Measurements from ENCODE around the gene PTPRCAP. TPM values are rescaled to one million over a fixed set of nuclear protein-coding genes. Genes with fewer than 3 reads are reported as not detected.

Gene PTPRCAP
- total RNA-seq (2013; cell fraction: nucleolus; rRNA removed) = 56.0 and 64.3 TPM in 2 replicates
- total RNA-seq (2014; rRNA removed) = 195 and 266 TPM in 2 replicates
- 38.4 and 45.3 TPM in 2 replicates for total RNA-seq (2014; rRNA removed; fragmentation: Illumina TruSeq; extraction: Trizol)
- total RNA-seq (2021) = 197 and 204 TPM in 2 replicates
- polyA plus RNA-seq (2011; ENCODE audit: low read depth) = 102 TPM
- 21.1 and 49.8 TPM in 2 replicates for polyA plus RNA-seq (2011; rRNA removed)
- 123 and 201 TPM in 2 replicates for polyA plus RNA-seq (2011; cell fraction: cytosol; rRNA removed)
- polyA plus RNA-seq (2011; cell fraction: nucleus; rRNA removed) = 92.2 and 109 TPM in 2 replicates
- 177 and 267 TPM in 2 replicates for polyA plus RNA-seq (2012)
- polyA plus RNA-seq (2014; fragmentation: Illumina TruSeq; extraction: Trizol) = 0.70 and 9.3 TPM in 2 replicates
- polyA plus RNA-seq (2014; fragmentation: Nextera tagmentation; extraction: Ambion mirVana) = 1 to 10 TPM; 4.7 to 9.3 TPM
- 257 and 361 TPM in 2 replicates for polyA plus RNA-seq (2014; rRNA removed)
- polyA plus RNA-seq (2016; fragmentation: Nextera tagmentation; extraction: Ambion mirVana) = 100 to 1,000 TPM; 200 to 239 TPM
- 32.3 and 78.7 TPM in 2 replicates for polyA minus RNA-seq (2011; rRNA and poly(A)+ RNA removed)
- polyA minus RNA-seq (2011; cell fraction: cytosol; rRNA and poly(A)+ RNA removed) = 39.3 and 42.1 TPM in 2 replicates
- polyA minus RNA-seq (2011; cell fraction: nucleus; rRNA and poly(A)+ RNA removed) = 47.1 and 83.3 TPM in 2 replicates
- Bru-seq, nascent RNA = percentile 84 among the genes with signal in this experiment
- BruChase-seq, experiment 1, labeled RNA remaining after a 6-hour chase = percentile 73 among the genes with signal in this experiment
- percentile 75 among the genes with signal in this experiment for BruChase-seq, experiment 2, labeled RNA remaining after a 2-hour chase
- long read RNA-seq, experiment 1, transcript PTPRCAP-201 (2 exons, 1,292 nt) = major isoform, 108 of 119 reads
- long read RNA-seq, experiment 1, partial matches to known transcripts = 8 of 119 reads
- long read RNA-seq, experiment 1, other reads (novel, unspliced or antisense) = 3 of 119 reads
- long read RNA-seq, experiment 2, transcript PTPRCAP-201 (2 exons, 1,292 nt) = major isoform, 34 of 37 reads
- long read RNA-seq, experiment 2, partial matches to known transcripts = 3 of 37 reads
- long read RNA-seq, experiment 2, other reads (novel, unspliced or antisense) = 0 of 37 reads

DNA sequence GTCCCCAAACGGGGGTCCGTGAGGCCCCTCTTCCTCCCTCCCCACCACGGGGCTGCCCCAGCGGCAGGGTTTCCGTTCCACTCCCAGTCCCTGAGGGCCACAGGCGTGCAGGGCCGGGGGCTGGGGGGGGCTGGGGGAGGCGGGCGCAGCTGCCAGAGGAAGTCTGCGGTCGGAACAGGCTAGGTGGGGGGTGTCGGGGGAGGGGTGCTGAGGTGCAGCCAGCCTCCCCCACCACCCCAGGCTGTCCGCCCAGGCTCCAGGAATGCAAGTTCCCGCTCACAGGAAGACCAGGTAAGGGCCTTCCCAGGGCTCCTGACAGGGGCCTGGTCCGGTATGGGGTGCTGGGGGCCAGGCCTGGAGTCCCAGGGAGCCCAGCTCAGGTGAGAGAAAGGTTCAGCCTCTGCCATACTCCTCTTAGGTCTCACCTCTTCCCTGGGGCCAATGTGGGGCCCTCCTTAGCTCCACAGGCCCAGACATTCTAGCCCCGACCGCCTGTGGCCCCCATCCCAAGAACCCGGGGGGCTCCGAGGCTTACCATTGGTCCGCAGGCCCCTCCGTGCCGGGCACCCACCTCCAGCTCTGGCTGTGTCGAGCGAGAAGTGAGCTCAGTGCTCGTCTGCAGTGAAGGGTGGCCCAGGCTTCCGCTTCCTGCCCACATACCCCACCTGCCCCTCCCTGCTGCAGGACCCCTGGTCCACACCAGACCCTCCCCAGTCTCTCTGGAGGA, at the start of gene PTPRCAP:
PTPRCAP (minus strand) TSS at position 601 of the 727 bp plus-strand sequence; CDS start at position 538, 63 bp downstream.
- peak; percentile 31 for FAIRE-seq
- TF ChIP-seq SPI1 (IDR thresholded peaks at IDR 0.05; ENCODE audit: borderline replicate concordance, insufficient read depth, low read depth, low read length) (peak; percentile 14; the same call in 1 of the 2 replicates), NBN (IDR thresholded peaks at IDR 0.05) (peak; percentile 45; the same call in 1 of the 2 replicates), HDGF (IDR thresholded peaks at IDR 0.05) (0 out of 2 replicates have a peak, but pooled peaks have one; percentile 23), CHD2 (IDR thresholded peaks at IDR 0.05; ENCODE audit: borderline replicate concordance, low read depth, low read length) (peak; percentile 79), EP300 (IDR thresholded peaks at IDR 0.05; ENCODE audit: borderline replicate concordance in 1 of 2, control insufficient read depth in 1 of 2, low read depth in 2 of 2, low read length in 2 of 2) (peak in 1 of 2 experiments; percentile 3; a peak in 2 of 4 replicates), POU2F2 (IDR thresholded peaks at IDR 0.05; ENCODE audit: borderline replicate concordance, low read depth, low read length) (peak; percentile 66; the same call in 1 of the 3 replicates), NR2F1 (conservative IDR thresholded peaks at IDR 0.05) (peak; percentile 19; the same call in 1 of the 2 replicates), IKZF2 (IDR thresholded peaks at IDR 0.05) (peak; percentile 15 to 31; a peak in 3 of 4 replicates), SMAD5 (IDR thresholded peaks at IDR 0.05; ENCODE audit: low read depth) (peak; percentile 87), GATAD2B (conservative IDR thresholded peaks at IDR 0.05; ENCODE audit: low read depth) (peak; percentile 51; the same call in 1 of the 2 replicates), KDM1A (IDR thresholded peaks at IDR 0.05; ENCODE audit: borderline replicate concordance) (no peak), TARDBP (IDR thresholded peaks at IDR 0.05; ENCODE audit: borderline replicate concordance) (0 out of 2 replicates have a peak, but pooled peaks have one; percentile 46)
- TF ChIP-seq, protein P1, sequence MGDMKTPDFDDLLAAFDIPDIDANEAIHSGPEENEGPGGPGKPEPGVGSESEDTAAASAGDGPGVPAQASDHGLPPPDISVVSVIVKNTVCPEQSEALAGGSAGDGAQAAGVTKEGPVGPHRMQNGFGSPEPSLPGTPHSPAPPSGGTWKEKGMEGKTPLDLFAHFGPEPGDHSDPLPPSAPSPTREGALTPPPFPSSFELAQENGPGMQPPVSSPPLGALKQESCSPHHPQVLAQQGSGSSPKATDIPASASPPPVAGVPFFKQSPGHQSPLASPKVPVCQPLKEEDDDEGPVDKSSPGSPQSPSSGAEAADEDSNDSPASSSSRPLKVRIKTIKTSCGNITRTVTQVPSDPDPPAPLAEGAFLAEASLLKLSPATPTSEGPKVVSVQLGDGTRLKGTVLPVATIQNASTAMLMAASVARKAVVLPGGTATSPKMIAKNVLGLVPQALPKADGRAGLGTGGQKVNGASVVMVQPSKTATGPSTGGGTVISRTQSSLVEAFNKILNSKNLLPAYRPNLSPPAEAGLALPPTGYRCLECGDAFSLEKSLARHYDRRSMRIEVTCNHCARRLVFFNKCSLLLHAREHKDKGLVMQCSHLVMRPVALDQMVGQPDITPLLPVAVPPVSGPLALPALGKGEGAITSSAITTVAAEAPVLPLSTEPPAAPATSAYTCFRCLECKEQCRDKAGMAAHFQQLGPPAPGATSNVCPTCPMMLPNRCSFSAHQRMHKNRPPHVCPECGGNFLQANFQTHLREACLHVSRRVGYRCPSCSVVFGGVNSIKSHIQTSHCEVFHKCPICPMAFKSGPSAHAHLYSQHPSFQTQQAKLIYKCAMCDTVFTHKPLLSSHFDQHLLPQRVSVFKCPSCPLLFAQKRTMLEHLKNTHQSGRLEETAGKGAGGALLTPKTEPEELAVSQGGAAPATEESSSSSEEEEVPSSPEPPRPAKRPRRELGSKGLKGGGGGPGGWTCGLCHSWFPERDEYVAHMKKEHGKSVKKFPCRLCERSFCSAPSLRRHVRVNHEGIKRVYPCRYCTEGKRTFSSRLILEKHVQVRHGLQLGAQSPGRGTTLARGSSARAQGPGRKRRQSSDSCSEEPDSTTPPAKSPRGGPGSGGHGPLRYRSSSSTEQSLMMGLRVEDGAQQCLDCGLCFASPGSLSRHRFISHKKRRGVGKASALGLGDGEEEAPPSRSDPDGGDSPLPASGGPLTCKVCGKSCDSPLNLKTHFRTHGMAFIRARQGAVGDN (IDR thresholded peaks at IDR 0.05) = peak; percentile 58; the same call in 1 of the 2 replicates

More for the DNA sequence above, at the start of gene PTPRCAP:
- no peaks in the 10 kb centered on the region for H3K27me3 ChIP-seq (replicated peaks in 1 of 2; ENCODE audit: control insufficient read depth in 2 of 2, insufficient read depth in 2 of 2, low read length in 1 of 2)
- RAD21 ChIA-PET (ENCODE audit: unreplicated experiment) = interaction anchor here (0.6 to 7.2 kb wide), 19 partner anchors 9 to 193 kb away, joined by 3 to 112 read pairs (median 7); partner anchors contain the start of genes AIP, NUDT8, PITPNM1 and POLD4
- H3K4me2 ChIP-seq (ENCODE audit: control insufficient read depth, insufficient read depth) = peak within 1 kb of the TSS; percentile 86
- peaks cover 6 to 21% of the 10 kb centered on the region in 2 experiments; a peak in 3 of 4 replicates for H3K36me3 ChIP-seq (ENCODE audit: control insufficient read depth in 2 of 2, insufficient read depth in 2 of 2, low read length in 1 of 2)
- no peaks in the 10 kb centered on the region for H3K9me3 ChIP-seq (replicated peaks; ENCODE audit: control insufficient read depth, insufficient read depth, low read length)
- TSS peak; percentile 64 for BruUV-seq (replicated peaks)
- SMC1A ChIA-PET (ENCODE audit: uncharacterized antibody, unreplicated experiment) = interaction anchor here (0.7 to 4.2 kb wide), 15 partner anchors 8 to 196 kb away, joined by 3 to 46 read pairs (median 6); partner anchors contain the start of genes AIP, PITPNM1, PPP1CA and RAD9A
- CTCF ChIA-PET = interaction anchor here (0.5 to 4.3 kb wide), 20 partner anchors 8 to 219 kb away, joined by 3 to 53 read pairs (median 4); partner anchors contain the start of genes CDK2AP2, PPP1CA, RPS6KB2 and TBC1D10C
- no peak for DNase-seq (ENCODE audit: low read depth, low spot score)
- POLR2A ChIA-PET = interaction anchor here (0.6 to 4.7 kb wide), 20 partner anchors 9 to 192 kb away, joined by 3 to 95 read pairs (median 6); partner anchors contain the start of genes AIP, CDK2AP2, GRK2 and NUDT8
- in situ Hi-C loops (cut with MboI) = no loop called here
- peaks cover 36% of the 10 kb centered on the region for H3K4me1 ChIP-seq (ENCODE audit: control insufficient read depth, insufficient read depth, low read length)
- no peak within 1 kb of the TSS for H2AFZ ChIP-seq (ENCODE audit: control insufficient read depth, low read depth, low read length)
- peak; percentile 46 for ATAC-seq
- peak within 1 kb of the TSS; percentile 99 for H3K9ac ChIP-seq (ENCODE audit: control insufficient read depth, insufficient read depth, low read length)
- intact Hi-C loops (cut with micrococcal nuclease; ENCODE audit: unreplicated experiment) = loop anchor here (2.0 to 5.0 kb wide), 4 partner anchors 32 to 70 kb away; partner anchors contain the start of genes PPP1CA, TBC1D10C and TMEM134
- peak within 1 kb of the TSS; percentile 99 for H3K27ac ChIP-seq (ENCODE audit: control insufficient read depth, insufficient read depth)
- WGBS (ENCODE audit: insufficient coverage, insufficient replicate concordance, low lambda C conversion rate, missing lambda C conversion rate) = 0% methylated on average over 16 of the region's 26 CpGs
- H3K79me2 ChIP-seq (ENCODE audit: control insufficient read depth, insufficient read depth, low read length) = peaks cover 57% of the 10 kb centered on the region
- no peaks in the 10 kb centered on the region for H4K20me1 ChIP-seq (ENCODE audit: control insufficient read depth, insufficient read depth)
- H3K4me3 ChIP-seq = peak within 1 kb of the TSS; percentile 90

Data from GM12878 (cell line).